ENCODE data around the gene SYT15.
"Not testable (repeated sequence)": the region's sequence is repeated elsewhere in the genome, so short reads cannot be mapped to it uniquely, and the experiment has no call there.

SYT15 gene

GRCh38 chr10:46556515-46557318 lies 22.2 kb upstream of the SYT15 start, which contains the start of gene GPRIN2:
GPRIN2 (minus strand) TSS chr10:46556658; CDS start chr10:46550736, 5,922 bp downstream.
- no peak for DNase-seq

- no peak for DNase-seq
These were observed 21.4 kb upstream of the SYT15 start for GRCh38 chr10:46557319-46558121.

DNA sequence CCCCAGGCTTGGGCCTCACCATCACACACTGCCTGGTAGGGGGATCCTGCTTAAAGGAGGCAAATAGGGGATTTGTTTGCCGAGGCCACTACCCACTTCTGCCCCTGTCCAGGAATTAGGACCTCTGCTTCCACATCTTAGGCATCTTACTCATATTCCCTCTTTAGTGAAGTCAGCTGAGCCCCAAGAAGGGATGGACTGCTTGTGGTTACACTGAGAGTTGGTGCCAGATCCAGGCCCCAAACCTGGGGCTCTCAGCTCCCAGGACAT lies 20.9 kb upstream of the SYT15 start:
- DNase-seq = no peak

- DNase-seq = no peak
These were observed 20.3 kb upstream of the SYT15 start for GRCh38 chr10:46558392-46559185.

DNA sequence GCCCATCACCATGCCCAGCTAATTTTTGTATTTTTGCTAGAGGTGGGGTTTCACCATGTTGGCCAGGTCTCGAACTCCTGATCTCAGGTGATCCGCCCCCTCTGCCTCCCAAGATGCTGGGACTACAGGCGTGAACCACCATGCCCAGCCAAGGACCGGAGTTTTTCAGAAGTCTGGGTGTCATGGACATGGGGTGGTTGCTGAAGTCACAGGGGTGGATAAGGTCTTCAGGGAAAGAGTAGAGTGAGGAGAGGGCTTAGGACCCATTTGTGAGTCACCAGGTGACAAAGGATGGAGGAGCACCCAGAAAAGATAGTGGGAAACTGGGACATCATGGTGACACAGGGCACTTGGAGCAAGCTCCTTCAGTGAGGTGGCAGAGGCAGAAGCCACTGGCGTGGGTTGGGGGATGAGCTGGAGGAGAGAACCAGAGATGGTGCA lies 19.7 kb upstream of the SYT15 start:
- no peak for DNase-seq

GRCh38 chr10:46560381-46560780 lies 18.5 kb upstream of the SYT15 start:
- DNase-seq = no peak

GRCh38 chr10:46560952-46561351 lies 18.0 kb upstream of the SYT15 start:
- no peak for DNase-seq

- DNase-seq = peak in 8 of 14 donors; percentile 33 to 73 (median 52)
These were observed 13.2 kb upstream of the SYT15 start for GRCh38 chr10:46565591-46566332.

DNA sequence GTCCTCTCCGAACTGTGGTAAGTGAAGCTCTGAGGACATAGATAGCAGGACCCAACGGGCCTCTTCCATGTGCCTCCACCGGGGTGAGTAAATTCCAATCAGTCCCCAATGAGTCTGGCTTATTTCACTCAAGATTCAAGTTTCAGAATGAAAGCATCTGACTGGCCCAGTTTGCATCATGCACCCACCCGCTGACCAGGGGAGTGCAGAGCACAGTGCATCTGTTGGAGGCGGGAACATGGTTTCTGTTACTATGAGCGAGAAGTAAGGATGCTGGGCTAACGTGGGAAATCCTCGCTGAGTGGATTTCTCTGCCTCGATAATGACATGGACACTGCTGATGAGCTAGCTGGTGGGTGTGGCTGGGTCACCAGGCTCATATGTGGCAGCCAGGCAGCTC lies 11.8 kb upstream of the SYT15 start:
- DNase-seq = not testable (repeated sequence)

DNA sequence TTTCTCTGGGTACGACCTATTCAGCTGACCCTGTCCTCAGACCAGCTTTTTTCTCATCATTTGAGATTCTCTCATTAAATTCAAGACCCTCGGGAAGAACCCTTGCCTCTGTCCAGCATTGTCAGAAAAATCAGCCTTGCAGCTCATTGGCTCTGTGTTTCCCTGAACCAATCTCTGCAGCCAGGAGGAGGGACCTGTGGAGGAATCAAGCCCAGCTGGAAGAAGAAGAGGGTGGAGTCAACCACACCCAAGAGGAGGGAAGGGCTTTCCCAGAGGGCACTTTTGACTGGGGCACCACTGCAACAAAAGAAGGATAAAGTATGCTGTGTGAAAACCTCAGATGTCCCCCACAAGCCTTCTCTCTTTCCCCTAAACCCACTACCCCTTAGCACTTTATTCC lies 8.3 kb upstream of the SYT15 start:
- not testable (repeated sequence) for DNase-seq

DNA sequence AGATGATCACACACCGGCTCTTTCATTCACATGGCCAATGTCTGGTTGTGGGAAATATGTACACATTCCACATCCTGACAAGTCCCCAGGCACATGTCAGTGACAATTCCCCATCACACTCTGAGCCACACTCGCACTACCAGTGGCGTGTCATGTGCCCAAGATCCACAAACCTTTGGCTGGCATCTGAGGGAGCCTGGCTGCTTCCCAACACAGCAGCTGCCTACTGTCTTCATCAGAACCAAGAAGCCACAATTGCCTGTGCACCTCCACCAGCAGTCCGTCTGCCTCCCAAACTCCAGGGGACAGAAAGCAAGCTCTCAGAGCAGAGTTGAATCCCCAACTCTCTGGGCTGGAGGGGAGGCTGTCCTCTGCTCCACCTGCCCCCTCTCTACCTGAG lies 6.2 kb upstream of the SYT15 start:
- not testable (repeated sequence) for DNase-seq

DNA sequence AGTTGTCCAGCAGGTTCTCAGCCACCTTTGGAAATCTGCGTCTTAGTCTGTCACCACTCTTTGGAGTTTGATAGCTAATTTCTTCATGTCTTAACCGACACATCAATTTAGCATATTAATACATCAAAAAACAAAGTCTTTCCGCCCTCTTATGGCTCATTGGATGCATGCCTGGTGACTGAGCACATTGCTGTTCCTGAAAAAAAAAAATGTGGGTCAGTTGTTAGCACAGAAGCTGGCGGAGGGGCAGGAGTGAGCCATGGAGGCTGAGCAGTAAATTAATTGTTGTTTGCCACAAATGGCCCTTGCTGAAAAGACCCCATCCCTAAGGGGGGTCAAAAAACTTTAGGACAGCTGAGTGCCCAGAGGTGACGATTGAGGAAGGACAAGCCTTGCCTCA lies 5.6 kb upstream of the SYT15 start:
- DNase-seq = not testable (repeated sequence)

DNA sequence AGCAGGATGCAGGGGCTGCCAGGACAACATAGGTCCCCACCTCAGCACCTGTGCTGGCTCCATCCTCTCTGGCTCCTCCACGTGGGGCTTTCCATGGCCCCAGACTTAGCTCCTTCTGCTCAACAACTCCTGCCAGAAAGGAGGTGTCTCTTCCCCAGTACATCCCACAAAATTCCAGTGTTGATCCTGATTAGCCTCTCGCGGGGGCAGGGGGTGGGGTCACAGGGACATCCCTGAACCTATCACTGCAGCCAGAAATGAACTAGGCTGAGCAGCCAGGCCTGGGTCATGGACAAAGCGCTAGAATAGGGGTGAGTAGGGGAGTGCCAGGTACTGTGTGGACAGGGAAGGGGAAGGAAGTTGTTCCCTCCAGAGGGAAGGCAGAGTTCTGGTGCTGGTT lies 5.0 kb upstream of the SYT15 start:
- not testable (repeated sequence) for DNase-seq

GRCh38 chr10:46577624-46578473 lies 1.1 kb upstream of the SYT15 start:
- DNase-seq = not testable (repeated sequence)

DNA sequence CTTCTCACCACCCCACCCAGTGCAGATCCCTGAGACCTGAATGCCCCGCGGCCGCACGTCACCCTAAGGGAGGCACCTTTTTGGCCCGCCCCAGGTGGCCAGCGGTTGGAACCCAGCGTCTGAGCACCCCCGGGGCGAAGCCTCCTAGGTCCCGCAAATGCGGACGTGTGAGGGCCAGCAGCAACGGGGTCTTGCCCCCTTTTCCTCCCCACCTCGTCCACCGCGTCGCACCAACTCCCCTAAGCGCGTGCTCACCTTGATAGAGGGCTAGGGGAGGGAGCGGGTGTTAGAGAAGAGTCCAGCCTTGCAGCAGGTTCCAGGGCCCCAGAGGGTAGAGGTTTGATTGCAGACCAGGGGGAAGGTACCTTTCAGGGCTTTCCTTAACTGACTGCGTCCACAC lies 450 bp downstream of the SYT15 start:
- DNase-seq = not testable (repeated sequence)

DNA sequence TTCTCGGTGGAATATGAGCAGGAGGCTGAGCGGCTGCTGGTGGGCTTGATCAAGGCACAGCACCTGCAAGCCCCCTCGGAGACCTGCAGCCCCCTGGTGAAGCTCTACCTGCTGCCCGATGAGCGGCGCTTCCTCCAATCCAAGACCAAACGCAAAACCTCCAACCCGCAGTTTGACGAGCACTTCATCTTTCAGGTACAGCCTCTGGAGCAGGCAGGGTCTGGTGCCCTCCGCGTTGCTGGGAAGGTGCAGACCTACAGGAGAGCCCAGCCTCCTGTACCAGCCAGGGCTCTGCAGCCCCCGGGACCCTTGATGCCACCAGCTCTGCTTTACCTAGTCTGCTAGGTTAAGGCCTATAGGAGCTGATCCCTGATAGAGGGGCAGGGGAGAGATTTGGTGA lies 3.1 kb downstream of the SYT15 start:
- not testable (repeated sequence) for DNase-seq

- not testable (repeated sequence) for DNase-seq
These were observed 3.6 kb downstream of the SYT15 start for GRCh38 chr10:46582568-46582967.

DNA sequence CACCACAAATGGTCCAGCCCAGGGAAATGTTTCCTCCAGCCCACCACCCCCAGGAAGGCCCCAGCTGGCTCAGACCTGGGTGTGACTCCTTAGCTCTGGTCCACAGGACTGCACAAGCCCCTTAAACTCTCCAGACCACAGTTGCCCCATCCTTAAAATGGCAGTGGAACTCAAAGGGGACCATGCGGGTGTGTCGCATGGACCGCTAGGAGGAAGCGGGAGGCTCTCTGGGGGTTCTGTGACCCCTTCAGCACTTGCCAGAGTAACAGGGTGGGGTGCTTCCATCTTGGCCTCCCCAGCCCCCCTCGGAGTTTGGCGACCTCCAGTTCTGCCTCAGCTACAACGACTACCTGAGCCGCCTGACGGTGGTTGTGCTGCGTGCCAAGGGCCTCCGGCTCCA lies 5.3 kb downstream of the SYT15 start:
- not testable (repeated sequence) for DNase-seq

DNA sequence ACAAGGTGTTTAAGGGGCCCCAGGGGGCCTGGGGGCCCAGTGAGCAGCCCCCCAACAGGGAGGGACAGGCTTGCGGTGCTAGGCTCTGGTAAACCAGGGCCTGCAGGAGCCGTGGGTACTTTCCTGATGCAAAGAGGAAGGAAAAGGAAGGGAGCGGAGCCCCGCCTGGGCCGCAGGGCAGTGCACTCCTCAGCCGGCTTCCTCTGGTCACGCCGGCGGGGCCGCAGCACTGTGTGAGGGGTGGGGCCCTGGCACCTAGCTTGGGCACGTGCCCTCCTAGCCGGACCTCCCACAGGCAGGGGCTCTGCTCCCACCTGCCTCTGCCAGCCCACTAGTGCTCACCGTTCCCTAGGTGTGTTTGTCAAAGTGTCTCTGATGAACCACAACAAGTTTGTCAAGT lies 6.3 kb downstream of the SYT15 start:
- DNase-seq = not testable (repeated sequence)

DNA sequence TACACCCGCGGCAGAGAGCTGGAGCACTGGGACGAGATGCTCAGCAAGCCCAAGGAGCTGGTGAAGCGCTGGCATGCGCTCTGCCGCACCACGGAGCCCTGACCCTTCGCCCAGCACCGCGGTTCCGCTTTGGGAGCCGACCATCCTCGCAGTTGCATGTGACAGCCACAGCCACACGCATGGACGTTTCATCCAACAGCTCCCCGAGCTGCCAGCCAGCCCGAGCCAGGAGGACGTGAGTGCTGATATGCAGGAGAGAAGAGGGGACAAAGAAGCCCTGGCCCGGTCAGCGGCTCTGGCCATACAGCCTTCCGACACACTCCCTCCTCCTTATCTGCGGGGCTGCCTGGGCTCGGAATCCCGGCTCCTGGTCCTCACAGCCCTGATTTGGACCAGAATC lies 8.6 kb downstream of the SYT15 start:
- DNase-seq = not testable (repeated sequence)

- DNase-seq = not testable (repeated sequence)
These were observed 9.3 kb downstream of the SYT15 start for GRCh38 chr10:46588221-46588620.

Data from C1 segment of cervical spinal cord (tissue), 14 donors.